ENCODE data around the gene NLGN1.

- TF ChIP-seq CTCF (IDR thresholded peaks at IDR 0.05) = no peak
- no peak for TF ChIP-seq ZFX (IDR thresholded peaks at IDR 0.05; ENCODE audit: borderline replicate concordance)
These were observed 189.5 kb downstream of the NLGN1 start for GRCh38 chr3:173587055-173587454.
